Stomach (tissue), 9 donors: ENCODE measurements around the gene SLC22A2. TPM values are rescaled to one million over a fixed set of nuclear protein-coding genes. Genes with fewer than 3 reads are reported as not detected.

ENCODE experiments used
- DNase-seq, 2 donors: peaks; one replicate each; pipeline versions ENCODE4 v3.0.0 to v3.0.0-alpha.2; 2013 to 2019
- H3K27ac ChIP-seq, 5 donors: fragments of 200-600 bp in 4 of 5; sonication (generic) in 4 of 5; one replicate each; pipeline ENCODE4 v1.5.1; 2013 to 2019; ENCODE audit warnings: mild to moderate bottlenecking in 1 of 5, moderate library complexity in 1 of 5
- H3K27me3 ChIP-seq, 3 donors: fragments of 200-600 bp; sonication (generic); one replicate each; pipeline ENCODE4 v1.5.1; 2017 to 2019; ENCODE audit warnings: mixed run types in 1 of 3
- H3K36me3 ChIP-seq, 4 donors: fragments of 200-600 bp; sonication (generic); 1 replicate in 3 of 4; 2 replicates in 1 of 4; pipeline ENCODE4 v1.5.1; 2016 to 2019
- H3K4me1 ChIP-seq, 4 donors: fragments of 200-600 bp; sonication (generic); one replicate each; pipeline ENCODE4 v1.5.1; 2016 to 2019
- H3K4me3 ChIP-seq, 4 donors: fragments of 200-600 bp; sonication (generic) in 3 of 4; one replicate each; pipeline ENCODE4 v1.5.1; 2016 to 2019; ENCODE audit warnings: mild to moderate bottlenecking in 1 of 4
- H3K9me3 ChIP-seq, 4 donors: fragments of 200-600 bp; sonication (generic); one replicate each; pipeline ENCODE4 v1.5.1; 2016 to 2019
- CTCF ChIP-seq, 7 experiments: fragments of 450-650 bp in 4 of 7; fragments of 200-600 bp in 3 of 7; sonication (generic) in 3 of 7; IDR thresholded peaks; one replicate each; pipeline ENCODE4 v1.5.1; 2016 to 2019; ENCODE audit warnings: antibody characterized with exemption in 7 of 7, control low read depth in 2 of 7, mild to moderate bottlenecking in 1 of 7
- EP300 ChIP-seq: sonication (generic); formaldehyde crosslinking; IDR thresholded peaks from one replicate; pipeline ENCODE4 v1.6.1; 2017; ENCODE audit warnings: antibody characterized with exemption
- POLR2A ChIP-seq, 4 donors: fragments of 450-650 bp; IDR thresholded peaks; one replicate each; pipeline ENCODE4 v1.6.1; 2016; ENCODE audit warnings: antibody characterized with exemption in 4 of 4, control low read depth in 2 of 4, mild to moderate bottlenecking in 1 of 4, moderate library complexity in 1 of 4
- POLR2AphosphoS5 ChIP-seq, 3 donors: sonication (generic); formaldehyde crosslinking; IDR thresholded peaks; one replicate each; pipeline ENCODE4 v1.6.1; 2016; ENCODE audit warnings: antibody characterized with exemption in 3 of 3
- WGBS, 5 donors: extraction: QIAGEN DNeasy Blood & Tissue Kit in 3 of 5; methylation state at CpG; one replicate each; pipeline versions ENCODE4 v1.1.5 to v1.1.7; 2013 to 2018; 5-methylcytosine and 5-hydroxymethylcytosine counted together
- intact Hi-C: fragments of 100-400 bp; cut with DNase I; formaldehyde crosslinking; loops from one replicate; pipeline ENCODE4 v1.15.1; 2023; ENCODE audit warnings: low total_unique reads
- polyA plus RNA-seq, 3 donors: library from polyadenylated mRNA; stranded (reverse); fragments of 200-250 nt; gene quantifications; one replicate each; pipeline ENCODE4 v1.2.3, GENCODE V29; 2013
- total RNA-seq, 5 donors: library from RNA; depleted of rRNA; stranded (reverse); fragments of >200 nt; gene quantifications; one replicate each; pipeline versions ENCODE4 v1.1.0 to v1.2.3, GENCODE V29; 2014 to 2016
- donor health status: healthy with polysubstance abuse.
- donor health status: Bipolar disorder and iron deficiency.
- donor health status: healthy.

Gene SLC22A2
- total and polyA plus RNA-seq, 8 donors: not detected

GRCh38 chr6:160276126-160276525, 17.5 kb upstream of the SLC22A2 start:
- Histone ChIP-seq H3K4me3 (no peak overlapping the region), H3K4me1 (no peaks in the 10 kb centered on the region), H3K27me3 (no peaks in the 10 kb centered on the region), H3K9me3 (peaks cover 0 to 6% (median 0%) of the 10 kb centered on the region in 4 donors), H3K36me3 (no peaks in the 10 kb centered on the region), H3K27ac (no peak overlapping the region)
- DNase-seq: no peak
- WGBS, 5 donors: 74 to 98% (median 82%) methylated on average over 4 of the region's 4 CpGs
- TF ChIP-seq EP300 (no peak), POLR2A (IDR thresholded peaks at IDR 0.05) (no peak), POLR2AphosphoS5 (IDR thresholded peaks at IDR 0.05) (no peak), CTCF (IDR thresholded peaks at IDR 0.05) (no peak)
- intact Hi-C loops: no loop called here

DNA sequence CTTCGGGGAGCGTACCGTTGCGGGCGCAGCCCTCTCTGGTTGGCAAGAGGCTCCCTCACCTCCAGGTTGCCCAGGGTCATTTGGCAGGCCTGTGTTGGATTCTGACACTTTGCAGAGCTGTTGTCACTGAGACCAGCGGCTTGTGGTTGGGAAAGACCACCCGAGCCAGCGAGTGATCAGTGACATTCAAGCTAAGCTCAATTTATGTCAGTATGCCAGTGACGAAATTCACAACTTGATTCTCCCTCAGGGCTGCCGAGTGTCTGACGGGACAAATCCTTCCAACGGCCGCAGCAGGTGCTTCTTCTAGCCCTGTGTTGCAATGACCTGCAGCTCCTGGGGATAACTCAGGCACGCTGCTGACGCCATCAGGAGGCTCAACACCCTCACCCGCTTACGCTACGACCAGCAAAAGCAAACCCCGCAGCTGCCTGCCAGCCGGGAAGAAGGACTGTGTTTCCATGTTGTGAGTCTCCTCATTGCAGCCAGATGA, 16.9 kb upstream of the SLC22A2 start:
- TF ChIP-seq POLR2A (IDR thresholded peaks at IDR 0.05) (no peak), CTCF (IDR thresholded peaks at IDR 0.05) (no peak), POLR2AphosphoS5 (IDR thresholded peaks at IDR 0.05) (no peak), EP300 (no peak)
- H3K27ac ChIP-seq: no peak overlapping the region
- H3K4me1 ChIP-seq: no peaks in the 10 kb centered on the region
- H3K9me3 ChIP-seq: peaks cover 0 to 6% (median 0%) of the 10 kb centered on the region in 4 donors
- intact Hi-C loops: no loop called here
- WGBS, 5 donors: 83 to 93% (median 88%) methylated on average over 9 to 20 of the region's 20 CpGs
- H3K36me3 ChIP-seq: no peaks in the 10 kb centered on the region
- no peaks in the 10 kb centered on the region for H3K27me3 ChIP-seq
- DNase-seq: no peak
- no peak overlapping the region for H3K4me3 ChIP-seq

DNA sequence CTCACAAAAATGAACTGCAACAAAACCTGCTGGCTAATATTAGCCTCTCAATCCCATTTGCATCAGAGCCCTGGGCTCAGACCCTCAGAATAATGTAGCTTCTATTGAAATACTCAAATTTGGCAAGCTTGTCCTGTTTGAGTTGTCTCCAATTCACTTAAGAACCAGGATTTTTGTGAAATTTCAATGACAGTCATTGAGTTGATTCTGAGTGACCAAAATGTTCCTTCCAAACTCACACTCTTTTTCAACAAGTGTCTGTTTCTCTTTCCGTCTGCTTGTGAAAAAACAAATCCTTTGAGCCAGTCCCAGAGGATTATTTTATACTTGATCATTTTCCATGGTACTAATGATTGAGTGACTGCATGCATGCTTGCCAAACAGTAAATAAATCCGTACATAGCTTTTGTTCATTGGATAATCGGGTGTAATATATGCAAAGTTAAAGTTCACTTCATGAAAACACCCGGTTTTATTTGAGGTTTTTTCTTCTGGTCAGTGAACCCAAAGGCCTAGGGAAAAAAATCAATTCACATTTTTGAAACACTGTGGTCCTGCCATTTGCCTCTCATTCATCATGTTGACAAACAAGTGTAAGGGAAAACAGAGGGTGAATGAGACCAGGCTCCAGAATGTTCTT, 16.4 kb upstream of the SLC22A2 start:
- intact Hi-C loops: no loop called here

DNA sequence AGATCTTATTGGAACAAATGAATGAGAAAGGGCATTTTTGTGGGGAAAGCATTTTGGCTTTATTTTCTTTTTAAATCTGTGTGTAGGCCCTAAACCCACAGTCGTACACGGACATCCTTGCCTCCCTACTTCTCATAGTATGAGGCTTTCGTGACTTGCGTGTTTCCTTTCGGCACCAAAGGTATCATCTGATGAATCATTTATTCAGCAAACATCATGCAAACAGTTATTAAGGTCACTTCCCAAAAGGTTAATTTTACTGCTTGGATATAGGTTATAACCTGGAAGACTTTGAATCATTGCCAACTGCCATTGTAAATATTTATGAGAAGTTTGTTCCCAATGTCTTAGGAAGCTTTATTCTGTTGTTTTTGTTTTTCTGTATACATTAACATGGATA, 15.1 kb upstream of the SLC22A2 start:
- H3K27ac ChIP-seq: no peak overlapping the region
- no peaks in the 10 kb centered on the region for H3K4me1 ChIP-seq
- intact Hi-C loops: no loop called here
- TF ChIP-seq POLR2AphosphoS5 (IDR thresholded peaks at IDR 0.05) (no peak), CTCF (IDR thresholded peaks at IDR 0.05) (no peak), POLR2A (IDR thresholded peaks at IDR 0.05) (no peak), EP300 (no peak)
- no peaks in the 10 kb centered on the region for H3K36me3 ChIP-seq
- DNase-seq: no peak
- H3K27me3 ChIP-seq: no peaks in the 10 kb centered on the region
- no peaks in the 10 kb centered on the region for H3K9me3 ChIP-seq
- WGBS, 5 donors: 70 to 94% (median 80%) methylated on average over 5 of the region's 5 CpGs
- no peak overlapping the region for H3K4me3 ChIP-seq

More for the DNA sequence above, 16.4 kb upstream of the SLC22A2 start:
- H3K9me3 ChIP-seq: peaks cover 0 to 4% (median 0%) of the 10 kb centered on the region in 4 donors
- H3K4me1 ChIP-seq: no peaks in the 10 kb centered on the region
- TF ChIP-seq CTCF (IDR thresholded peaks at IDR 0.05): no peak
- no peak for TF ChIP-seq EP300
- TF ChIP-seq POLR2A (IDR thresholded peaks at IDR 0.05): no peak
- no peak for TF ChIP-seq POLR2AphosphoS5 (IDR thresholded peaks at IDR 0.05)
- no peak for DNase-seq
- no peak overlapping the region for H3K4me3 ChIP-seq
- no peak overlapping the region for H3K27ac ChIP-seq
- H3K36me3 ChIP-seq: no peaks in the 10 kb centered on the region
- whole genome bisulfite sequencing, 5 donors: 40 to 66% (median 52%) methylated on average over 4 of the region's 4 CpGs
- no peaks in the 10 kb centered on the region for H3K27me3 ChIP-seq
